Breast epithelium (tissue), 3 donors: ENCODE data around the gene ASTN2.

Experiments
- CTCF ChIP-seq, 3 donors: fragments of 450-650 bp; IDR thresholded peaks; one replicate each; pipeline ENCODE4 v1.5.1; 2016 to 2017; ENCODE audit warnings: antibody characterized with exemption in 3 of 3, mild to moderate bottlenecking in 3 of 3, moderate library complexity in 3 of 3
- POLR2A ChIP-seq: fragments of 450-650 bp; IDR thresholded peaks from one replicate; pipeline ENCODE4 v1.6.1; 2016; ENCODE audit warnings: antibody characterized with exemption, mild to moderate bottlenecking, moderate library complexity
- POLR2AphosphoS5 ChIP-seq, 3 donors: sonication (generic); formaldehyde crosslinking; IDR thresholded peaks; one replicate each; pipeline ENCODE4 v1.6.1; 2017; ENCODE audit warnings: antibody characterized with exemption in 3 of 3

GRCh38 chr9:116792271-116792670, 622.6 kb downstream of the ASTN2 start:
- TF ChIP-seq CTCF (IDR thresholded peaks at IDR 0.05) (no peak), POLR2AphosphoS5 (IDR thresholded peaks at IDR 0.05) (no peak), POLR2A (no peak)
